Heart right ventricle (tissue), 16 donors: ENCODE results near the gene CCR4. TPM values are rescaled to one million over a fixed set of nuclear protein-coding genes. Genes with fewer than 3 reads are reported as not detected.
"Not testable (repeated sequence)": the region's sequence is repeated elsewhere in the genome, so short reads cannot be mapped to it uniquely, and the experiment has no call there.

ENCODE experiments used
- ATAC-seq, 8 donors: fragments of 200-7000 bp; cut with Tn5 transposase; one replicate each; pipeline ENCODE4 v1.9.1; 2020; ENCODE audit warnings: mild to moderate bottlenecking in 8 of 8, moderate library complexity in 8 of 8, moderate number of reproducible peaks in 1 of 8
- DNase-seq, 2 donors: peaks; one replicate each; pipeline ENCODE4 v3.0.0-alpha.2; 2020
- H3K27ac ChIP-seq, 10 donors: fragments of 200-600 bp; sonication (generic) in 2 of 10; one replicate each; pipeline versions ENCODE4 v1.5.0 to v1.8.0; 2020 to 2022; ENCODE audit warnings: mild to moderate bottlenecking in 3 of 10
- H3K27me3 ChIP-seq, 7 donors: fragments of 200-600 bp; one replicate each; pipeline ENCODE4 v1.8.0; 2021 to 2022; ENCODE audit warnings: mild to moderate bottlenecking in 2 of 7
- H3K36me3 ChIP-seq, 9 donors: fragments of 200-600 bp; sonication (generic) in 1 of 9; one replicate each; pipeline versions ENCODE4 v1.5.0 to v1.8.0; 2020 to 2022; ENCODE audit warnings: mild to moderate bottlenecking in 2 of 9
- H3K4me1 ChIP-seq, 9 donors: fragments of 200-600 bp; sonication (generic) in 1 of 9; one replicate each; pipeline versions ENCODE4 v1.5.0 to v1.8.0; 2020 to 2022; ENCODE audit warnings: mild to moderate bottlenecking in 4 of 9
- H3K4me3 ChIP-seq, 10 donors: fragments of 200-600 bp; sonication (generic) in 2 of 10; one replicate each; pipeline versions ENCODE4 v1.5.0 to v1.8.0; 2020 to 2022; ENCODE audit warnings: mild to moderate bottlenecking in 7 of 10, moderate library complexity in 2 of 10
- H3K9me3 ChIP-seq, 11 donors: fragments of 200-600 bp in 10 of 11; sonication (generic) in 2 of 11; one replicate each; pipeline versions ENCODE4 v1.5.0 to v1.8.0; 2013 to 2022; ENCODE audit warnings: mild to moderate bottlenecking in 2 of 11, control low read depth in 1 of 11, moderate library complexity in 1 of 11
- CTCF ChIP-seq, 9 donors: fragments of 200-600 bp; sonication (generic) in 2 of 9; IDR thresholded peaks; one replicate each; pipeline versions ENCODE4 v1.5.0 to v1.8.0; 2021 to 2022; ENCODE audit warnings: antibody characterized with exemption in 9 of 9, mild to moderate bottlenecking in 5 of 9, moderate library complexity in 1 of 9
- WGBS, 2 donors: extraction: QIAGEN DNeasy Blood & Tissue Kit; methylation state at CpG; one replicate each; pipeline ENCODE4 v1.1.7; 2013; ENCODE audit warnings: inconsistent platforms in 1 of 2; 5-methylcytosine and 5-hydroxymethylcytosine counted together
- intact Hi-C, 10 donors: fragments of 100-400 bp; cut with DNase I; formaldehyde crosslinking; loops; one replicate each; pipeline versions ENCODE4 v1.11.1 to v1.14.2; 2022
- polyA plus RNA-seq, 2 donors: library from polyadenylated mRNA; stranded (reverse); fragments of 200-250 nt; gene quantifications; one replicate each; pipeline ENCODE4 v1.2.3, GENCODE V29; 2013
- total RNA-seq, 10 donors: library from RNA; stranded (reverse); fragmentation: NEBNext Ultra II Directional in 3 of 10; extraction: Animal tissue kit (Norgen Biotek cat#: 25700) in 3 of 10; gene quantifications; one replicate each; pipeline versions ENCODE4 v1.2.1 to v1.2.4, GENCODE V29; 2021 to 2023
- donor health status: Arrhythmogenic right ventricular cardiomyopathy.
- donor health status: ischemic (EF 13 %, LVEDD 7.1; RV severe dilation, severe dysfunction).
- donor health status: healthy with polysubstance abuse.
- donor health status: DM: no; HTN: yes; CAD: no.
- donor health status: DM: no; HTN: no; CAD: no.
- donor health status: ischemic (EF 25% LVEDD 6.9; RV normal size, moderate dysfunction).
- donor health status: ischemic (EF 25% LVEDD 5.7; RV mildly dilated, moderate dysfunction).
- donor health status: healthy.
- donor health status: DM: yes; HTN: yes; CAD: no.
- donor health status: Ischemic cardiomyopathy.
- donor health status: ischemic (EF 35%, LVEDD 5.7; RV mildly dilated, moderate dysfunction).
- donor health status: nonischemic (EF 11% LVEDD 7.7; RV severe dilation, severe dysfunction).
- donor health status: DM: yes; HTN: yes; CAD: no.
- donor health status: PGD.
- donor health status: ischemic (EF 29% LVEDD 5.4; RV normal size, mild dysfunction).
- donor health status: nonischemic (EF 23%, LVEDD 6.1; RV moderate dilation, normal function).

The CCR4 gene
- total and polyA plus RNA-seq, 12 donors, result 0.01 to 1.2 (median 0.11) TPM; not detected in 5

DNA sequence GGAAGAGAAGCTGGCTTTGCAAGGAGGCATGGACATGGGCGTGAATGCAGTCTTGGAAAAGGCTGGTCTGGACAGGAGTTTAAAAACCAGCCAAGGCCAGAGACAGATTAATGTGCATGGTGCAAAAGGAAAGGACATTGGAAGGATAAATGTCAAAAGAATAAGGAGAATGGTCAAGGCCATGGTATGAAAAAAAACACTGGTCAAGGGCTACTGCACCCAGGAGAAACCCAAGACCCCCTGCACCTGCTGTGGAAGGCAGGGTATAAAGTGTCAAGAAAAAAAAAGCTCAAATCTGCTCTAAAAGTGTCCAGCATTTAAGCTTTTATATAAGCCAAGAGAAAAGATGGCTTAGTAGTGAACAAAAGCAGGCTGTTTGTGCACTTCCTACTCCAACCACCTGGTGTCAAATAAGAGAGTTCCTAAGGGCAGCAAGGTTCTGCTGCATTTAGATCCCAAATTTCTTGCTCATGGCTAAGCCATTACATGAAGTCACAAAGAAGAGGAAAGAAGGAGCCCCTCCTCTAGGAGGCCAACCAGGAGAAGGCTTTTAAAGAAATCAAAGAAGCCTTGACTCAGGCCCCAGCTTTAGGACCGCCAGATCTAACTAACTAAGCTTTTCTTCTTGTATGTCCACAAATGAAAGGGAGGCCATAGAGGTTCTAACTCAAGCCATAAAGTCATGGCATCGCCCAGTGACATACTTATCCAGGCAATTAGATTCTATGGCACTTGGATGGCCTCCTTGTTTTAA lies 16.9 kb downstream of the CCR4 start:
- intact Hi-C loops, result no loop called here
- no peak for TF ChIP-seq CTCF (IDR thresholded peaks at IDR 0.05)
- DNase-seq, result no peak

DNA sequence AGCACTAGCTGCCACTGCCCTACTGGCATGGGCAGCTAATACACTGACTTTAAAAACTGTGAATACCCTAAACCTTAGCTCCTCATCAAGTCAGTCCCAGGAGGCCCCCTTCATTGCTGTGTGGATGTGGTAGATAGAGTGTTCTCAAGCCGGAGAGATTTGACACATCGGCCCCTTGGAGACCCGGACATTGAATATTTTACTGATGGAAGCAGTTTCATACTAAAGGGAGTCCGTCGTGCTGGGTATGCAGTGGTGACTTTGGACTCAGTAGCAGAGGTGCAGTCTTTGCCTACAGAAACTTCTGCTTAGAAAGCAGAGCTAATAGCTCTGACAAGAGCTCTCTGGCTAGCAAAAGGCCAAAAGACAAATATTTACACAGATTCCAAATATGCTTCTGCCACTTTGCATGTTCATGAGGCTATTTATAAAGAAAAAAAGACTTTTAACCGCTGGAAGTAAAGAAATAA lies 17.5 kb downstream of the CCR4 start:
- Histone ChIP-seq H3K9me3 (peaks cover 0 to 13% (median 0%) of the 10 kb centered on the region in 11 donors), H3K27ac (no peak overlapping the region), H3K27me3 (no peaks in the 10 kb centered on the region), H3K4me3 (no peak overlapping the region), H3K4me1 (no peaks in the 10 kb centered on the region), H3K36me3 (no peaks in the 10 kb centered on the region)
- no peak for TF ChIP-seq CTCF (IDR thresholded peaks at IDR 0.05)
- 90 to 92% methylated on average over 6 of the region's 6 CpGs for WGBS, 2 donors
- DNase-seq, result no peak
- intact Hi-C loops, result no loop called here
- ATAC-seq, result no peak

More for the DNA sequence above, 16.9 kb downstream of the CCR4 start:
- H3K27ac ChIP-seq, result no peak overlapping the region
- H3K27me3 ChIP-seq, result no peaks in the 10 kb centered on the region
- H3K4me1 ChIP-seq, result no peaks in the 10 kb centered on the region
- WGBS, 2 donors, result 93% methylated on average over 3 of the region's 3 CpGs
- H3K36me3 ChIP-seq, result no peaks in the 10 kb centered on the region
- H3K4me3 ChIP-seq, result no peak overlapping the region
- no peak for ATAC-seq
- peaks cover 0 to 13% (median 0%) of the 10 kb centered on the region in 11 donors for H3K9me3 ChIP-seq

DNA sequence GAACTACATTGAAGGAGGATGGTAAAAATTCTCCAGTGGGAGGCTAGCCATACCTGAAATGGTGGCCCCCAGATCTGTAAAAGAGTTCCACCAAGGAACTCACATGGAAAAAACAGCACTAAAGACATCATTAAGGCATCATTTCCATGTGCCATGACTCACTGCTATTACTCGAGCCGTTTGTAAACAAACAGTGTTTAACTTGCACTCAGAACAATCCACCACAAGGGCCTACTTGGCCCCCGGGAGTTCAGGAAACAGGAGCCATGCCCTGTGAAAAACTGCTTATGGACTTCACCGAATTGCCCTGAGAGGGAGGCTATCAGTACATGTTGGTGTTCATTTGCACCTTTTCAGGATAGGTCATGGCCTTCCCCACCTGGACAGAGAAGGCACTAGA lies 18.2 kb downstream of the CCR4 start:
- ATAC-seq, result no peak
- TF ChIP-seq CTCF (IDR thresholded peaks at IDR 0.05), result no peak
- Histone ChIP-seq H3K9me3 (peaks cover 0 to 13% (median 0%) of the 10 kb centered on the region in 11 donors), H3K4me3 (no peak overlapping the region), H3K4me1 (no peaks in the 10 kb centered on the region), H3K36me3 (no peaks in the 10 kb centered on the region), H3K27ac (no peak overlapping the region), H3K27me3 (no peaks in the 10 kb centered on the region)
- WGBS, 2 donors, result 84 to 86% methylated on average over 4 of the region's 4 CpGs
- intact Hi-C loops, result no loop called here
- DNase-seq, result no peak

GRCh38 chr3:32971291-32971690 lies 19.8 kb downstream of the CCR4 start:
- H3K4me1 ChIP-seq, H3K27ac ChIP-seq, H3K27me3 ChIP-seq, H3K36me3 ChIP-seq, H3K4me3 ChIP-seq, ATAC-seq, H3K9me3 ChIP-seq, DNase-seq, intact Hi-C loops: not testable (repeated sequence)
- 89 to 90% methylated on average over 7 of the region's 7 CpGs for WGBS, 2 donors

DNA sequence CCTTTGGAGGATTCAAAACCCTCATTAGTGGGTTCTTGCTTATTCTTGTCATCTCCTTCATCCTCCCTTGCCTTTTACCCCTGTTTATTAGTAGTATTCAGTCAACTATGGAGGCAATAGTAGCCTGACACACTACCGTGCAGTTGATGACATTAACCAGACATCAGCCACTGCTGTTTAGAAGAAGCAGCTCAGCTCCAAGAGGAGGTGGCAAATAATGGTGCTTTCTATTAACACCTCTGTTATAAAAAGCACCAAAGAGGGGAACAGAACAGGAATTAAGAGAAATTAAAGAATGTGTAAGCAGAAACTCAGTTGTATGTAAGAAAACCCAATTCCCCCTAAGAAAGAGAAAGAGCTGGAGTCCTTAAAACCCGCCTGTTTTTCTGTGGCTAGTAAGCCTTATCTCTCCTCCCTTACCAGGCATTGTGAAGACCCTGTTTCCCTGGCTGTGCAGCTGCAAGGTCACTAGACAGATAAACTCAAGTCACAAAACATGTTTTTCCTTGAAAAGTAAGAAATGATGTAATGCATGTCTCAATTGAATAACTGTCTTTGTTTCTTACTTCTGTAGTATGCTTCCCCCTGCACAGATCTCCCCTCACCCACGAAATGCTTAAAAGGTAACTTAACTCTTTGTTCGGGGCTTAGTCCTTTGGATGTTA lies 21.2 kb downstream of the CCR4 start:
- no peaks in the 10 kb centered on the region for H3K9me3 ChIP-seq
- H3K36me3 ChIP-seq, result no peaks in the 10 kb centered on the region
- DNase-seq (no peak), ATAC-seq (no peak)
- no peaks in the 10 kb centered on the region for H3K4me1 ChIP-seq
- H3K4me3 ChIP-seq, result no peak overlapping the region
- no peak for TF ChIP-seq CTCF (IDR thresholded peaks at IDR 0.05)
- intact Hi-C loops, result no loop called here
- no peaks in the 10 kb centered on the region for H3K27me3 ChIP-seq
- WGBS, 2 donors, result 54 to 62% methylated on average over 4 of the region's 4 CpGs
- no peak overlapping the region for H3K27ac ChIP-seq
